ENCODE measurements around the gene PPT1. TPM values are rescaled to one million over a fixed set of nuclear protein-coding genes. Genes with fewer than 3 reads are reported as not detected.

PPT1 gene
- total RNA-seq, 1 experiment from 2014 or later = 107 TPM

DNA sequence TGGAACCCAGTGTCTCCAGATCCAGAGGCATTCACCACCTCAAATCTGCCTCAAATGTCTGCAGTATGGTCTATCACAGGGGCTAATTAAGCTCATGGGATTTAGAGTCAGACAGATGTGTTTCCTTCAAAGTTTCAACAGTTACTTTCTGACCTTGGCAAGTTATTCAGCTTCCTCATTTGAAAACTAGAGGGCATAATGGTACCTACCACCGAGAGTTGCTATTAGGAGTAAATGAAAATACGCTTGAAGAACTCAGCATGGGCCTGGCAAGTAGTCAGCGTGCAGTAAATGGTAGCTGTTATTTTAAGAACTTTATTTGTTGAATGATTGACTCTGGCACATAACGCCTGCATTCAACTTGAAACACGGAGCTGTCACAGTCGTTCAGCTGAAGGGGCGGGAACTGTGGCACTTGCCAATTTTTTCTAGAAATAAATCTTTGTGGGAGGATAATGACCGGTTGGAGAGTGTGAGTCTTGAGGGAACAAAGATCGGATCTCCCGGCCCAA is 57.8 kb downstream of the PPT1 start:
- H3K27ac Mint-ChIP-seq = peak overlapping the region; percentile 97
- peaks cover 17% of the 10 kb centered on the region for H3K36me3 Mint-ChIP-seq
- ChIA-PET POLR2A (interaction anchor here (1.2 to 1.4 kb wide), 2 partner anchors 120 to 141 kb away, joined by 5 to 8 read pairs; no protein-coding TSS in a partner anchor), CTCF (interaction anchor here (0.9 to 3.9 kb wide), 8 partner anchors 21 to 143 kb away, joined by 3 to 15 read pairs (median 3); no protein-coding TSS in a partner anchor)
- TF ChIP-seq, protein P1, sequence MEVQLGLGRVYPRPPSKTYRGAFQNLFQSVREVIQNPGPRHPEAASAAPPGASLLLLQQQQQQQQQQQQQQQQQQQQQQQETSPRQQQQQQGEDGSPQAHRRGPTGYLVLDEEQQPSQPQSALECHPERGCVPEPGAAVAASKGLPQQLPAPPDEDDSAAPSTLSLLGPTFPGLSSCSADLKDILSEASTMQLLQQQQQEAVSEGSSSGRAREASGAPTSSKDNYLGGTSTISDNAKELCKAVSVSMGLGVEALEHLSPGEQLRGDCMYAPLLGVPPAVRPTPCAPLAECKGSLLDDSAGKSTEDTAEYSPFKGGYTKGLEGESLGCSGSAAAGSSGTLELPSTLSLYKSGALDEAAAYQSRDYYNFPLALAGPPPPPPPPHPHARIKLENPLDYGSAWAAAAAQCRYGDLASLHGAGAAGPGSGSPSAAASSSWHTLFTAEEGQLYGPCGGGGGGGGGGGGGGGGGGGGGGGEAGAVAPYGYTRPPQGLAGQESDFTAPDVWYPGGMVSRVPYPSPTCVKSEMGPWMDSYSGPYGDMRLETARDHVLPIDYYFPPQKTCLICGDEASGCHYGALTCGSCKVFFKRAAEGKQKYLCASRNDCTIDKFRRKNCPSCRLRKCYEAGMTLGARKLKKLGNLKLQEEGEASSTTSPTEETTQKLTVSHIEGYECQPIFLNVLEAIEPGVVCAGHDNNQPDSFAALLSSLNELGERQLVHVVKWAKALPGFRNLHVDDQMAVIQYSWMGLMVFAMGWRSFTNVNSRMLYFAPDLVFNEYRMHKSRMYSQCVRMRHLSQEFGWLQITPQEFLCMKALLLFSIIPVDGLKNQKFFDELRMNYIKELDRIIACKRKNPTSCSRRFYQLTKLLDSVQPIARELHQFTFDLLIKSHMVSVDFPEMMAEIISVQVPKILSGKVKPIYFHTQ (CRISPR knock-in tag; IDR thresholded peaks at IDR 0.05) = 0 out of 2 replicates have a peak, but pooled peaks have one; percentile 76
- no peak for TF ChIP-seq ZNF416 (CRISPR knock-in tag; IDR thresholded peaks at IDR 0.05)
- ATAC-seq (no peak), DNase-seq (ENCODE audit: low spot score) (no peak)
- H3K27me3 Mint-ChIP-seq (ENCODE audit: low read depth) = no peaks in the 10 kb centered on the region
- H3K4me3 Mint-ChIP-seq = peak overlapping the region; percentile 95
- peaks cover 31% of the 10 kb centered on the region for H3K4me1 Mint-ChIP-seq
- H3K9me3 Mint-ChIP-seq = no peaks in the 10 kb centered on the region

DNA sequence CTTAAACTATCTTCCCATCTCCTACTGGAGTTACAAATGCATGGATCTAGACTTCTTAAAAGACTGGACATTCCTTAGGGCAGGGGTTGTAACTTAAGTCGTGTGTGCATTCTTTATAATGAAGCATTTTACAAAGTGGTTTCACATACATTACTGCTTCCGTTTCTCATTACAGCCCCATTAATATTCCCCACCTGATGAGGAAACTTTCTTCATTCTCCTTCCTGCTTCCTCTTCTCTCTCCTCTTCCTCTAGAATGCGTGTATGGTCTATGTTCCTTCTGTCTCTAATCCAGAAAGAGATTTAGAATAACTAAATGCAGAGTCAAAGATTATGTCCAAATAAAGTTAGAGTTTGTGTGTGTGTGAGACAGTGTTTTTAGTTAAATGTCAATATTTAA is 58.4 kb downstream of the PPT1 start:
- Mint-ChIP-seq H3K9me3 (no peaks in the 10 kb centered on the region), H3K27ac (peak overlapping the region; percentile 71), H3K27me3 (ENCODE audit: low read depth) (no peaks in the 10 kb centered on the region), H3K4me1 (peaks cover 25% of the 10 kb centered on the region), H3K4me3 (peak overlapping the region; percentile 95), H3K36me3 (peaks cover 11% of the 10 kb centered on the region)
- ATAC-seq (no peak), DNase-seq (ENCODE audit: low spot score) (no peak)
- CTCF ChIA-PET = interaction anchor here (0.9 to 3.9 kb wide), 6 partner anchors 21 to 142 kb away, joined by 3 to 15 read pairs (median 4); no protein-coding TSS in a partner anchor
- POLR2A ChIA-PET = interaction anchor here (1.2 kb wide), 1 partner anchor 119 kb away, joined by 5 read pairs; no protein-coding TSS in a partner anchor
- TF ChIP-seq ESRRA (CRISPR knock-in tag; IDR thresholded peaks at IDR 0.05; ENCODE audit: borderline replicate concordance) (no peak), CREB1 (CRISPR knock-in tag; IDR thresholded peaks at IDR 0.05) (no peak), OVOL2 (CRISPR knock-in tag; IDR thresholded peaks at IDR 0.05; ENCODE audit: borderline replicate concordance) (no peak), ZNF263 (CRISPR knock-in tag; IDR thresholded peaks at IDR 0.05; ENCODE audit: low read depth) (no peak), NR2C2 (CRISPR knock-in tag; IDR thresholded peaks at IDR 0.05) (no peak), ZNF396 (CRISPR knock-in tag; IDR thresholded peaks at IDR 0.05; ENCODE audit: borderline replicate concordance) (no peak), NR1H2 (CRISPR knock-in tag; IDR thresholded peaks at IDR 0.05) (no peak), SP1 (CRISPR knock-in tag; conservative IDR thresholded peaks at IDR 0.05) (no peak), ELF4 (CRISPR knock-in tag; IDR thresholded peaks at IDR 0.05; ENCODE audit: low read depth) (no peak)
- TF ChIP-seq, protein P2, sequence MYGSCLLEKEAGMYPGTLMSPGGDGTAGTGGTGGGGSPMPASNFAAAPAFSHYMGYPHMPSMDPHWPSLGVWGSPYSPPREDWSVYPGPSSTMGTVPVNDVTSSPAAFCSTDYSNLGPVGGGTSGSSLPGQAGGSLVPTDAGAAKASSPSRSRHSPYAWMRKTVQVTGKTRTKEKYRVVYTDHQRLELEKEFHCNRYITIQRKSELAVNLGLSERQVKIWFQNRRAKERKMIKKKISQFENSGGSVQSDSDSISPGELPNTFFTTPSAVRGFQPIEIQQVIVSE (CRISPR knock-in tag; IDR thresholded peaks at IDR 0.05; ENCODE audit: borderline replicate concordance) = no peak
- TF ChIP-seq, protein P3, sequence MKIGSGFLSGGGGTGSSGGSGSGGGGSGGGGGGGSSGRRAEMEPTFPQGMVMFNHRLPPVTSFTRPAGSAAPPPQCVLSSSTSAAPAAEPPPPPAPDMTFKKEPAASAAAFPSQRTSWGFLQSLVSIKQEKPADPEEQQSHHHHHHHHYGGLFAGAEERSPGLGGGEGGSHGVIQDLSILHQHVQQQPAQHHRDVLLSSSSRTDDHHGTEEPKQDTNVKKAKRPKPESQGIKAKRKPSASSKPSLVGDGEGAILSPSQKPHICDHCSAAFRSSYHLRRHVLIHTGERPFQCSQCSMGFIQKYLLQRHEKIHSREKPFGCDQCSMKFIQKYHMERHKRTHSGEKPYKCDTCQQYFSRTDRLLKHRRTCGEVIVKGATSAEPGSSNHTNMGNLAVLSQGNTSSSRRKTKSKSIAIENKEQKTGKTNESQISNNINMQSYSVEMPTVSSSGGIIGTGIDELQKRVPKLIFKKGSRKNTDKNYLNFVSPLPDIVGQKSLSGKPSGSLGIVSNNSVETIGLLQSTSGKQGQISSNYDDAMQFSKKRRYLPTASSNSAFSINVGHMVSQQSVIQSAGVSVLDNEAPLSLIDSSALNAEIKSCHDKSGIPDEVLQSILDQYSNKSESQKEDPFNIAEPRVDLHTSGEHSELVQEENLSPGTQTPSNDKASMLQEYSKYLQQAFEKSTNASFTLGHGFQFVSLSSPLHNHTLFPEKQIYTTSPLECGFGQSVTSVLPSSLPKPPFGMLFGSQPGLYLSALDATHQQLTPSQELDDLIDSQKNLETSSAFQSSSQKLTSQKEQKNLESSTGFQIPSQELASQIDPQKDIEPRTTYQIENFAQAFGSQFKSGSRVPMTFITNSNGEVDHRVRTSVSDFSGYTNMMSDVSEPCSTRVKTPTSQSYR (CRISPR knock-in tag; IDR thresholded peaks at IDR 0.05) = no peak
- TF ChIP-seq, protein P4, sequence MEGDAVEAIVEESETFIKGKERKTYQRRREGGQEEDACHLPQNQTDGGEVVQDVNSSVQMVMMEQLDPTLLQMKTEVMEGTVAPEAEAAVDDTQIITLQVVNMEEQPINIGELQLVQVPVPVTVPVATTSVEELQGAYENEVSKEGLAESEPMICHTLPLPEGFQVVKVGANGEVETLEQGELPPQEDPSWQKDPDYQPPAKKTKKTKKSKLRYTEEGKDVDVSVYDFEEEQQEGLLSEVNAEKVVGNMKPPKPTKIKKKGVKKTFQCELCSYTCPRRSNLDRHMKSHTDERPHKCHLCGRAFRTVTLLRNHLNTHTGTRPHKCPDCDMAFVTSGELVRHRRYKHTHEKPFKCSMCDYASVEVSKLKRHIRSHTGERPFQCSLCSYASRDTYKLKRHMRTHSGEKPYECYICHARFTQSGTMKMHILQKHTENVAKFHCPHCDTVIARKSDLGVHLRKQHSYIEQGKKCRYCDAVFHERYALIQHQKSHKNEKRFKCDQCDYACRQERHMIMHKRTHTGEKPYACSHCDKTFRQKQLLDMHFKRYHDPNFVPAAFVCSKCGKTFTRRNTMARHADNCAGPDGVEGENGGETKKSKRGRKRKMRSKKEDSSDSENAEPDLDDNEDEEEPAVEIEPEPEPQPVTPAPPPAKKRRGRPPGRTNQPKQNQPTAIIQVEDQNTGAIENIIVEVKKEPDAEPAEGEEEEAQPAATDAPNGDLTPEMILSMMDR (IDR thresholded peaks at IDR 0.05) = no peak
- TF ChIP-seq, protein P5, sequence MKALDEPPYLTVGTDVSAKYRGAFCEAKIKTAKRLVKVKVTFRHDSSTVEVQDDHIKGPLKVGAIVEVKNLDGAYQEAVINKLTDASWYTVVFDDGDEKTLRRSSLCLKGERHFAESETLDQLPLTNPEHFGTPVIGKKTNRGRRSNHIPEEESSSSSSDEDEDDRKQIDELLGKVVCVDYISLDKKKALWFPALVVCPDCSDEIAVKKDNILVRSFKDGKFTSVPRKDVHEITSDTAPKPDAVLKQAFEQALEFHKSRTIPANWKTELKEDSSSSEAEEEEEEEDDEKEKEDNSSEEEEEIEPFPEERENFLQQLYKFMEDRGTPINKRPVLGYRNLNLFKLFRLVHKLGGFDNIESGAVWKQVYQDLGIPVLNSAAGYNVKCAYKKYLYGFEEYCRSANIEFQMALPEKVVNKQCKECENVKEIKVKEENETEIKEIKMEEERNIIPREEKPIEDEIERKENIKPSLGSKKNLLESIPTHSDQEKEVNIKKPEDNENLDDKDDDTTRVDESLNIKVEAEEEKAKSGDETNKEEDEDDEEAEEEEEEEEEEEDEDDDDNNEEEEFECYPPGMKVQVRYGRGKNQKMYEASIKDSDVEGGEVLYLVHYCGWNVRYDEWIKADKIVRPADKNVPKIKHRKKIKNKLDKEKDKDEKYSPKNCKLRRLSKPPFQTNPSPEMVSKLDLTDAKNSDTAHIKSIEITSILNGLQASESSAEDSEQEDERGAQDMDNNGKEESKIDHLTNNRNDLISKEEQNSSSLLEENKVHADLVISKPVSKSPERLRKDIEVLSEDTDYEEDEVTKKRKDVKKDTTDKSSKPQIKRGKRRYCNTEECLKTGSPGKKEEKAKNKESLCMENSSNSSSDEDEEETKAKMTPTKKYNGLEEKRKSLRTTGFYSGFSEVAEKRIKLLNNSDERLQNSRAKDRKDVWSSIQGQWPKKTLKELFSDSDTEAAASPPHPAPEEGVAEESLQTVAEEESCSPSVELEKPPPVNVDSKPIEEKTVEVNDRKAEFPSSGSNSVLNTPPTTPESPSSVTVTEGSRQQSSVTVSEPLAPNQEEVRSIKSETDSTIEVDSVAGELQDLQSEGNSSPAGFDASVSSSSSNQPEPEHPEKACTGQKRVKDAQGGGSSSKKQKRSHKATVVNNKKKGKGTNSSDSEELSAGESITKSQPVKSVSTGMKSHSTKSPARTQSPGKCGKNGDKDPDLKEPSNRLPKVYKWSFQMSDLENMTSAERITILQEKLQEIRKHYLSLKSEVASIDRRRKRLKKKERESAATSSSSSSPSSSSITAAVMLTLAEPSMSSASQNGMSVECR (CRISPR knock-in tag; IDR thresholded peaks at IDR 0.05; ENCODE audit: borderline replicate concordance) = no peak
- TF ChIP-seq, protein P6, sequence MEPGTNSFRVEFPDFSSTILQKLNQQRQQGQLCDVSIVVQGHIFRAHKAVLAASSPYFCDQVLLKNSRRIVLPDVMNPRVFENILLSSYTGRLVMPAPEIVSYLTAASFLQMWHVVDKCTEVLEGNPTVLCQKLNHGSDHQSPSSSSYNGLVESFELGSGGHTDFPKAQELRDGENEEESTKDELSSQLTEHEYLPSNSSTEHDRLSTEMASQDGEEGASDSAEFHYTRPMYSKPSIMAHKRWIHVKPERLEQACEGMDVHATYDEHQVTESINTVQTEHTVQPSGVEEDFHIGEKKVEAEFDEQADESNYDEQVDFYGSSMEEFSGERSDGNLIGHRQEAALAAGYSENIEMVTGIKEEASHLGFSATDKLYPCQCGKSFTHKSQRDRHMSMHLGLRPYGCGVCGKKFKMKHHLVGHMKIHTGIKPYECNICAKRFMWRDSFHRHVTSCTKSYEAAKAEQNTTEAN (CRISPR knock-in tag; IDR thresholded peaks at IDR 0.05) = no peak
- TF ChIP-seq, protein P7, sequence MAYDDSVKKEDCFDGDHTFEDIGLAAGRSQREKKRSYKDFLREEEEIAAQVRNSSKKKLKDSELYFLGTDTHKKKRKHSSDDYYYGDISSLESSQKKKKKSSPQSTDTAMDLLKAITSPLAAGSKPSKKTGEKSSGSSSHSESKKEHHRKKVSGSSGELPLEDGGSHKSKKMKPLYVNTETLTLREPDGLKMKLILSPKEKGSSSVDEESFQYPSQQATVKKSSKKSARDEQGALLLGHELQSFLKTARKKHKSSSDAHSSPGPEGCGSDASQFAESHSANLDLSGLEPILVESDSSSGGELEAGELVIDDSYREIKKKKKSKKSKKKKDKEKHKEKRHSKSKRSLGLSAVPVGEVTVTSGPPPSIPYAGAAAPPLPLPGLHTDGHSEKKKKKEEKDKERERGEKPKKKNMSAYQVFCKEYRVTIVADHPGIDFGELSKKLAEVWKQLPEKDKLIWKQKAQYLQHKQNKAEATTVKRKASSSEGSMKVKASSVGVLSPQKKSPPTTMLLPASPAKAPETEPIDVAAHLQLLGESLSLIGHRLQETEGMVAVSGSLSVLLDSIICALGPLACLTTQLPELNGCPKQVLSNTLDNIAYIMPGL (CRISPR knock-in tag; IDR thresholded peaks at IDR 0.05) = no peak
